ENCODE data around the gene SYNE2. TPM values are rescaled to one million over a fixed set of nuclear protein-coding genes. Genes with fewer than 3 reads are reported as not detected.

SYNE2 gene
- total RNA-seq, 1 experiment from 2014 or later, result 94.2 TPM

GRCh38 chr14:64114166-64114565, 261.4 kb downstream of the SYNE2 start:
- Histone ChIP-seq H3K4me2 (no peak overlapping the region), H3K4me3 (no peak overlapping the region), H3K9me2 (ENCODE audit: insufficient read depth) (no peaks in the 10 kb centered on the region), H3K27ac (no peak overlapping the region), H3K9me3 (ENCODE audit: insufficient read depth, low read depth) (no peaks in the 10 kb centered on the region), H4K20me1 (ENCODE audit: insufficient read depth) (no peaks in the 10 kb centered on the region), H3K79me2 (ENCODE audit: low read depth) (no peaks in the 10 kb centered on the region), H3K27me3 (ENCODE audit: insufficient read depth, low read depth) (no peaks in the 10 kb centered on the region), H2AFZ (no peak overlapping the region), H3F3A (ENCODE audit: insufficient read depth, low read depth) (peaks cover 11% of the 10 kb centered on the region; the same call in 1 of the 2 replicates), H3K36me3 (ENCODE audit: low read depth) (no peaks in the 10 kb centered on the region), H3K4me1 (replicated peaks; ENCODE audit: insufficient read depth) (peaks cover 18% of the 10 kb centered on the region)
- intact Hi-C loops (cut with micrococcal nuclease; ENCODE audit: unreplicated experiment), result no loop called here
- no TSS peak for BruUV-seq (replicated peaks)
- CTCF ChIA-PET, result no interaction called here
- DNase-seq, result no peak
- TF ChIP-seq EZH2 (IDR thresholded peaks at IDR 0.05; ENCODE audit: low read depth) (no peak), CTCF (conservative IDR thresholded peaks at IDR 0.05) (no peak)
- POLR2A ChIA-PET (ENCODE audit: unreplicated experiment), result no interaction called here

GRCh38 chr14:64114796-64115195, 262.0 kb downstream of the SYNE2 start:
- intact Hi-C loops (cut with micrococcal nuclease; ENCODE audit: unreplicated experiment), result no loop called here
- no peak overlapping the region for H3K27ac ChIP-seq
- CTCF ChIA-PET, result no interaction called here

GRCh38 chr14:64115401-64115800, 262.6 kb downstream of the SYNE2 start:
- no peaks in the 10 kb centered on the region for H3K36me3 ChIP-seq (ENCODE audit: low read depth)
- H3K27me3 ChIP-seq (ENCODE audit: insufficient read depth, low read depth), result no peaks in the 10 kb centered on the region
- peaks cover 5% of the 10 kb centered on the region for H3K4me1 ChIP-seq (replicated peaks; ENCODE audit: insufficient read depth)
- no peak overlapping the region for H3K27ac ChIP-seq
- TF ChIP-seq CTCF (conservative IDR thresholded peaks at IDR 0.05), result no peak
- TF ChIP-seq EZH2 (IDR thresholded peaks at IDR 0.05; ENCODE audit: low read depth), result no peak
- no peaks in the 10 kb centered on the region for H3K79me2 ChIP-seq (ENCODE audit: low read depth)
- no peaks in the 10 kb centered on the region for H3K9me3 ChIP-seq (ENCODE audit: insufficient read depth, low read depth)
- intact Hi-C loops (cut with micrococcal nuclease; ENCODE audit: unreplicated experiment), result no loop called here
- no peak overlapping the region for H3K4me3 ChIP-seq
- ChIA-PET POLR2A (ENCODE audit: unreplicated experiment) (interaction anchor here (0.6 to 0.7 kb wide), 2 partner anchors 296 to 1375 kb away, joined by 3 to 30 read pairs; no protein-coding TSS in a partner anchor), CTCF (no interaction called here)
- BruUV-seq (replicated peaks), result no TSS peak
- no peak overlapping the region for H2AFZ ChIP-seq
- no peaks in the 10 kb centered on the region for H3F3A ChIP-seq (ENCODE audit: insufficient read depth, low read depth)
- H3K4me2 ChIP-seq, result no peak overlapping the region
- H4K20me1 ChIP-seq (ENCODE audit: insufficient read depth), result no peaks in the 10 kb centered on the region
- H3K9me2 ChIP-seq (ENCODE audit: insufficient read depth), result no peaks in the 10 kb centered on the region
- no peak for DNase-seq

More at GRCh38 chr14:64114796-64115195, 262.0 kb downstream of the SYNE2 start:
- H3K36me3 ChIP-seq (ENCODE audit: low read depth), result no peaks in the 10 kb centered on the region
- no peaks in the 10 kb centered on the region for H3K79me2 ChIP-seq (ENCODE audit: low read depth)
- H3K4me3 ChIP-seq, result no peak overlapping the region
- no peak overlapping the region for H3K4me2 ChIP-seq
- no peaks in the 10 kb centered on the region for H3K9me2 ChIP-seq (ENCODE audit: insufficient read depth)
- TF ChIP-seq EZH2 (IDR thresholded peaks at IDR 0.05; ENCODE audit: low read depth) (no peak), CTCF (conservative IDR thresholded peaks at IDR 0.05) (no peak)
- no peak overlapping the region for H2AFZ ChIP-seq
- POLR2A ChIA-PET (ENCODE audit: unreplicated experiment), result no interaction called here
- H4K20me1 ChIP-seq (ENCODE audit: insufficient read depth), result no peaks in the 10 kb centered on the region
- peaks cover 11% of the 10 kb centered on the region for H3K4me1 ChIP-seq (replicated peaks; ENCODE audit: insufficient read depth)
- H3K9me3 ChIP-seq (ENCODE audit: insufficient read depth, low read depth), result no peaks in the 10 kb centered on the region
- no peak for DNase-seq
- no TSS peak for BruUV-seq (replicated peaks)
- H3K27me3 ChIP-seq (ENCODE audit: insufficient read depth, low read depth), result no peaks in the 10 kb centered on the region
- peaks cover 5% of the 10 kb centered on the region; the same call in 1 of the 2 replicates for H3F3A ChIP-seq (ENCODE audit: insufficient read depth, low read depth)

All from PC-9 (cell line).